Retina (tissue), 1 donor: ENCODE results near the gene MCAT.

Experiments
- DNase-seq: peaks from one replicate; pipeline ENCODE4 v3.0.0-alpha.2; 2016

MCAT gene

GRCh38 chr22:43085658-43086606 is 57.3 kb downstream of the MCAT start:
- DNase-seq = no peak
